ENCODE results near the gene HTRA3.

Gene HTRA3

GRCh38 chr4:8310306-8310705 lies 40.8 kb downstream of the HTRA3 start:
- no peak for TF ChIP-seq CTCF (IDR thresholded peaks at IDR 0.05; ENCODE audit: low read depth, low read length)
- no peak for DNase-seq
- peaks cover 4% of the 10 kb centered on the region for H3K9me3 ChIP-seq (ENCODE audit: severe bottlenecking)
- H3K4me3 ChIP-seq (ENCODE audit: low read depth, low read length), result no peak overlapping the region
- H3K27me3 ChIP-seq (ENCODE audit: insufficient read depth, low read depth, severe bottlenecking), result no peaks in the 10 kb centered on the region
- H3K27ac ChIP-seq, result no peak overlapping the region
- no peaks in the 10 kb centered on the region for H3K36me3 ChIP-seq

- Histone ChIP-seq H3K36me3 (no peaks in the 10 kb centered on the region), H3K4me3 (ENCODE audit: low read depth, low read length) (no peak overlapping the region), H3K27me3 (ENCODE audit: insufficient read depth, low read depth, severe bottlenecking) (no peaks in the 10 kb centered on the region), H3K9me3 (ENCODE audit: severe bottlenecking) (peaks cover 4% of the 10 kb centered on the region), H3K27ac (no peak overlapping the region)
- TF ChIP-seq CTCF (IDR thresholded peaks at IDR 0.05; ENCODE audit: low read depth, low read length), result no peak
- peak; percentile 2 for DNase-seq
These were observed 41.8 kb downstream of the HTRA3 start for GRCh38 chr4:8311101-8312068.

GRCh38 chr4:8312069-8312445 lies 42.5 kb downstream of the HTRA3 start:
- Histone ChIP-seq H3K9me3 (ENCODE audit: severe bottlenecking) (peaks cover 4% of the 10 kb centered on the region), H3K36me3 (no peaks in the 10 kb centered on the region), H3K4me3 (ENCODE audit: low read depth, low read length) (no peak overlapping the region), H3K27ac (no peak overlapping the region), H3K27me3 (ENCODE audit: insufficient read depth, low read depth, severe bottlenecking) (no peaks in the 10 kb centered on the region)
- no peak for TF ChIP-seq CTCF (IDR thresholded peaks at IDR 0.05; ENCODE audit: low read depth, low read length)
- no peak for DNase-seq

- Histone ChIP-seq H3K9me3 (ENCODE audit: severe bottlenecking) (peaks cover 4% of the 10 kb centered on the region), H3K36me3 (no peaks in the 10 kb centered on the region), H3K27ac (no peak overlapping the region), H3K4me3 (ENCODE audit: low read depth, low read length) (no peak overlapping the region), H3K27me3 (ENCODE audit: insufficient read depth, low read depth, severe bottlenecking) (no peaks in the 10 kb centered on the region)
- DNase-seq, result no peak
- TF ChIP-seq CTCF (IDR thresholded peaks at IDR 0.05; ENCODE audit: low read depth, low read length), result no peak
These were observed 43.4 kb downstream of the HTRA3 start for GRCh38 chr4:8312976-8313375.

- Histone ChIP-seq H3K27me3 (ENCODE audit: insufficient read depth, low read depth, severe bottlenecking) (no peaks in the 10 kb centered on the region), H3K4me3 (ENCODE audit: low read depth, low read length) (no peak overlapping the region), H3K27ac (no peak overlapping the region), H3K9me3 (ENCODE audit: severe bottlenecking) (peaks cover 4% of the 10 kb centered on the region), H3K36me3 (no peaks in the 10 kb centered on the region)
- no peak for TF ChIP-seq CTCF (IDR thresholded peaks at IDR 0.05; ENCODE audit: low read depth, low read length)
- peak; percentile 3 for DNase-seq
These were observed 45.2 kb downstream of the HTRA3 start for GRCh38 chr4:8314691-8315255.
